22Rv1 (cell line): ENCODE results near the gene TTC28.
"Not testable (repeated sequence)": the region's sequence is repeated elsewhere in the genome, so short reads cannot be mapped to it uniquely, and the experiment has no call there.

Source experiments
- H3K27ac ChIP-seq: fragments of 450-650 bp; 2 replicates; pipeline ENCODE4 v1.5.1; 2017
- CTCF ChIP-seq: fragments of 450-650 bp; IDR thresholded peaks from 2 replicates; pipeline ENCODE4 v1.5.1; 2017; ENCODE audit warnings: mild to moderate bottlenecking
- ZFX ChIP-seq: fragments of 450-650 bp; IDR thresholded peaks from 2 replicates; pipeline ENCODE4 v1.6.1; 2017; ENCODE audit warnings: antibody characterized with exemption, borderline replicate concordance

The TTC28 gene

DNA sequence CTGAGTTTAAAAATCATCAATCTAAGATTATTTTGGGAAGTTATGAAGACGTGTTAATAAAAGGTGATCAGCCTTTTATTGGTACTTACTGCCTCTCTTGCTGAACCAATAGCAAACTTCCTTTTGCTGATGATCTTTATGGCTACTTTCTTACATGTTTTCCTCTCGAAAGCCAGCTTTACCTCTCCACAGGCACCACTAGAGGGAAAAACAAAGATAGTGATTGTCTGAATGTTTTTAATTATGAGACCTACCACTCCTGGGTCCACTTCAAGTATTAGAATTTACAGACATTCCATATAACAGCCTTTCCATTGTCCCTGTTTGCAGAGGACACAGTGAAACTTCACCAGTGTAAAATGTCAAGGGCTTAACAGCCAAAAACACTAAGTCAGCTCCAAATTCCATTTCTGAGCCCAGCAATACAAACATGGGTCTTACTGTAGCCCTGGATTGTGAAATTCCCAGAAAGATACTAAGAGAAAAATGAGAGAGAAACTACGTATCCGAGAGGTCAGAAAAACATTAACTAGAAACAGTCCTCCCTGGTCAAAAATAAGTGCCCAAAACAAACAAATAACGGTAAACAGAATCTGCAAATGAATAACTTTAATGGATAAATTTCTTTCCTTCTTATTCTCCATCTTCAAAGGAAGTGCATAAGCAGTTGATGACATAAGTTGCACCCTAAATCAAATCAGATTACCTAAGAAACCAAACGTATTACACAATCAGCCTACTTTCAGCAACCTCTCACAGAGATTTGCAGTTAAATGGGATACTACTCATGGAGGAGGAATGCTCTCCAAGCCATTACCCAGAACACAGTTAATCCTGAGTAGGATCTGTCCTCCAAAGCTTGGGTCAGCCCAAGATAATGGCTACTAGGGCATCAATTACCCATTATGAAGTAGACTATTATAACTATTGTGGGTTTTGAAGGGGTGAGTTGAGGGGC lies 32.5 kb upstream of the TTC28 start:
- H3K27ac ChIP-seq, result no peak overlapping the region
- no peak for TF ChIP-seq CTCF
- no peak for TF ChIP-seq ZFX

GRCh38 chr22:28711341-28711740 lies 31.7 kb upstream of the TTC28 start:
- no peak overlapping the region for H3K27ac ChIP-seq
- no peak for TF ChIP-seq CTCF
- no peak for TF ChIP-seq ZFX

DNA sequence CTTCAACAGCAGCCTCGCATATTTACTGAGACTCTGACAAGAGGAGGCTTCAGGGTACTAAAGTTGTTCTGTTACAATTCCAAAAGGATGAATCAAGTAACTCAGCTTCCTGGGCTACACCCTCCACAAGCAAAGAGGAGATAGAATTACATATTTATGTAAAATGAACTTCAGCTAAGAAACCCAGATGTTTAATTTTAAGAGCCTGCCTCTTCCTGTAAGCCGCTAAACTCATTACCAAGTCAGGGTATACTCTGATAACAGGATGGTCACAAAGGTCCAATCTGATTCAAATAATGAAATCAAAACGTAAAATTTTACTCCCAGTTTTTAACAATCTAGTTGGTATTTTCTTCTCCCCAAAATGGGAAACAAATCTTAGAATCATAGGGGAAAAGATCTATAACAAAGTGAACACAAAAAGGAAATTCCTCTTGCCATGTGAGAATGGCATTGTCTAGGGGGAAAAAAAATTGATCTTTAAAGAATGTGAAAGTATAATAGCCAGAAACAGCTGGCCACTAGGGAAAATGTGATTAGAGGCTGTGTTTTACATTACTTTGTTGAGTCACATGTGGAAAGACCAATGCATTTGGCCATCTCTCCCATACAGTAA lies 31.0 kb upstream of the TTC28 start:
- no peak for TF ChIP-seq ZFX
- TF ChIP-seq CTCF, result no peak
- no peak overlapping the region for H3K27ac ChIP-seq

- TF ChIP-seq CTCF, result no peak
- no peak for TF ChIP-seq ZFX
- no peak overlapping the region for H3K27ac ChIP-seq
These were observed 30.5 kb upstream of the TTC28 start for GRCh38 chr22:28710107-28710506.

DNA sequence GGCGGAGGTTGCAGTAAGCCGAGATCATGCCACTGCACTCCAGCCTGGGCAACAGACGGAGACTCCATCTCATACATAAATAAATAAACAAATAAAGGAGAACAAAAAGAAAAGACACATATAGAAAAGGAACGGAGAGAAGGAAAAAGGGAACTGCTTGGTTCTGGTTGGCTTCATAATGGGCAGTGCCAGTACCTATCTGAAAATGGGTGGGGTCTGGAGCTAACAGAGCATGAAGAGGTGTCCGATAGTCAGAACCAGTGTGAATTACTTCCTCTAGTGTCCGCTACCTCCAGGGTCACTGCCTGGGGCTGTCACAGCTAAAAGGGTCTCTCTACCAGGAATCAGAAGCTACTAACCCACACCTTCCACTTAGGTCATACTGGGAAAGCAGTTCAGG lies 27.2 kb upstream of the TTC28 start:
- TF ChIP-seq ZFX (no peak), CTCF (no peak)
- no peak overlapping the region for H3K27ac ChIP-seq

GRCh38 chr22:28703436-28703835 lies 23.8 kb upstream of the TTC28 start:
- TF ChIP-seq ZFX, result no peak
- no peak for TF ChIP-seq CTCF
- H3K27ac ChIP-seq, result no peak overlapping the region

GRCh38 chr22:28702891-28703290 lies 23.3 kb upstream of the TTC28 start:
- no peak for TF ChIP-seq CTCF
- TF ChIP-seq ZFX, result no peak
- no peak overlapping the region for H3K27ac ChIP-seq

GRCh38 chr22:28693041-28693760 lies 13.6 kb upstream of the TTC28 start:
- not testable (repeated sequence) for H3K27ac ChIP-seq

DNA sequence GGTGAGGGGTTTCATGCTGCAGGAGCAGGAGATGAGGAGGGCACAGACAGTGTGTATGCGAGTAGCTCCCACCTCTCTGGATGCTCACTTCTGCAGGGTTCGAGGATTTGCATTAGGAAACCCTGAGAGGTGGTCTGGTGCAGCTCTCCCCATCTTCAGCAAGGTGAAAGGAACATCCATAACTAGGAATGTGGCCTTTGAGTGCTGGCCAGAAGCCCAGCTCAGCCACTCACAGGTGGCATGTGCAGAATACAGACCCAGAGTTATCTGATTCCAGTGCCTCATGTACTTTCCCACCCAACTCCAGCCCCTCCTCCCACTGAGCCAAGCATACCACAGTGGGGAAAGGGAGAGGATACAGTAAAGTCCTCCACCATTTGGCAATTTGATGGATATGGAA lies 10.2 kb upstream of the TTC28 start:
- not testable (repeated sequence) for H3K27ac ChIP-seq

DNA sequence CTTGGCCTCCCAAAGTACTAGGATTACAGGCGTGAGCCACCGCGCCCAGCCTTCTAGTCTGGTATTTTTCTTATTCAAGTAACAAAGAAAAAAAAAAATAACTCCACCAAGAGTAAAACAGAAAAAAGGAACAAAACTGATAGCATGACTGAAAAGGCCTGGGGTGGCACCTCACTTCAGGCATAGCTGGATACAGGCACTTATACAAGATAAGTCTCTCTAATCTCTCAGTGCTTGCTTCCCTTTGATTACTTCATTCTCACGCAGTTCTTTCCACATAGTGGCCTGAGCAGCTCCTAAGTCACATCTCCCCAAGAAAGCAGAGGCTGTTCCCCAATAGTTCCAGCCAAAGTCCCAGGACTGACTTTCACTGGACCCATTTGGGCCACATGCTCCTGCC lies 3.3 kb upstream of the TTC28 start:
- not testable (repeated sequence) for H3K27ac ChIP-seq
